ENCODE measurements around the gene RSKR.
"Not testable (repeated sequence)": the region's sequence is repeated elsewhere in the genome, so short reads cannot be mapped to it uniquely, and the experiment has no call there.

The RSKR gene, protein sequence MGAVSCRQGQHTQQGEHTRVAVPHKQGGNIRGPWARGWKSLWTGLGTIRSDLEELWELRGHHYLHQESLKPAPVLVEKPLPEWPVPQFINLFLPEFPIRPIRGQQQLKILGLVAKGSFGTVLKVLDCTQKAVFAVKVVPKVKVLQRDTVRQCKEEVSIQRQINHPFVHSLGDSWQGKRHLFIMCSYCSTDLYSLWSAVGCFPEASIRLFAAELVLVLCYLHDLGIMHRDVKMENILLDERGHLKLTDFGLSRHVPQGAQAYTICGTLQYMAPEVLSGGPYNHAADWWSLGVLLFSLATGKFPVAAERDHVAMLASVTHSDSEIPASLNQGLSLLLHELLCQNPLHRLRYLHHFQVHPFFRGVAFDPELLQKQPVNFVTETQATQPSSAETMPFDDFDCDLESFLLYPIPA

DNA sequence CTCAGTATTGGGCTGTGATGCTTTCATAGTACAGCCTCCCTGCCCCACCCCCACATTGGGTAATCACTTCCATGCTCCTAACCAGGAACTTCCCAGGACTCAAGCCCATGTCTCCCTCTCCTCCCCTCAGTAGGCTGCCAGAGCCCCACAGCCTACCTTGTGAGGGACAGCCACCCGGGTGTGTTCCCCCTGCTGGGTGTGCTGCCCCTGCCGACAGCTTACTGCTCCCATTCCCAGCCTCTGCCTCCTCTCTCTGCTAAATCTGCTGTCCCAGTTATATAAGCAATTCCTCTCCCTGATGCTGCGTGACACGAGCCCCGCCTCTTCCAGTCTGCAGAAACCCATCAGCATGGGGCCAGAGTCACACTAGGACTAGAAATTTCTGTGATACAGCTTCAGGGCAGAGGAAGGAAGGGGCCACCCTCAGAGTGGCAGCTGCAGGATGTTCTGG, at the start of gene RSKR:
Gene RSKR (minus strand): TSS at position 255 of the 451 bp plus-strand sequence. CDS start 24 bp downstream, at position 231.
- no peak for DNase-seq (ENCODE audit: low read depth)

GRCh38 chr17:28663723-28664122, 49.7 kb upstream of the RSKR start:
- no peak for DNase-seq (ENCODE audit: low read depth)

- no peak for DNase-seq (ENCODE audit: low read depth)
Observed at GRCh38 chr17:28662527-28662829, 48.5 kb upstream of the RSKR start.

GRCh38 chr17:28661635-28662526, 47.9 kb upstream of the RSKR start, which contains the start of the genes SDF2 and SUPT6H:
TSS of gene SDF2 (minus strand) at chr17:28661906. CDS start at chr17:28661876, 30 bp downstream.
TSS of gene SUPT6H (plus strand) at chr17:28662205. CDS start at chr17:28673402, 11,197 bp downstream.
- peak; percentile 87 for DNase-seq (ENCODE audit: low read depth)

GRCh38 chr17:28659497-28659881, 45.5 kb upstream of the RSKR start:
- DNase-seq (ENCODE audit: low read depth) = not testable (repeated sequence)

- not testable (repeated sequence) for DNase-seq (ENCODE audit: low read depth)
Observed at GRCh38 chr17:28658766-28659496, 44.9 kb upstream of the RSKR start.

GRCh38 chr17:28658342-28658741, 44.4 kb upstream of the RSKR start:
- DNase-seq (ENCODE audit: low read depth) = not testable (repeated sequence)

- DNase-seq (ENCODE audit: low read depth) = no peak
Observed at GRCh38 chr17:28657756-28658155, 43.8 kb upstream of the RSKR start.

GRCh38 chr17:28655160-28655559, 41.2 kb upstream of the RSKR start:
- no peak for DNase-seq (ENCODE audit: low read depth)

GRCh38 chr17:28648698-28649097, 34.7 kb upstream of the RSKR start:
- no peak for DNase-seq (ENCODE audit: low read depth)

GRCh38 chr17:28646039-28646754, 32.2 kb upstream of the RSKR start:
- DNase-seq (ENCODE audit: low read depth) = no peak

GRCh38 chr17:28645576-28645939, 31.6 kb upstream of the RSKR start:
- DNase-seq (ENCODE audit: low read depth) = no peak

GRCh38 chr17:28644787-28645575, 31.0 kb upstream of the RSKR start, which contains the start of gene BLTP2:
TSS of gene BLTP2 (minus strand) at chr17:28645158. CDS start at chr17:28645056, 102 bp downstream.
- peak; percentile 94 for DNase-seq (ENCODE audit: low read depth)

- no peak for DNase-seq (ENCODE audit: low read depth)
Observed at GRCh38 chr17:28643983-28644786, 30.2 kb upstream of the RSKR start.

DNA sequence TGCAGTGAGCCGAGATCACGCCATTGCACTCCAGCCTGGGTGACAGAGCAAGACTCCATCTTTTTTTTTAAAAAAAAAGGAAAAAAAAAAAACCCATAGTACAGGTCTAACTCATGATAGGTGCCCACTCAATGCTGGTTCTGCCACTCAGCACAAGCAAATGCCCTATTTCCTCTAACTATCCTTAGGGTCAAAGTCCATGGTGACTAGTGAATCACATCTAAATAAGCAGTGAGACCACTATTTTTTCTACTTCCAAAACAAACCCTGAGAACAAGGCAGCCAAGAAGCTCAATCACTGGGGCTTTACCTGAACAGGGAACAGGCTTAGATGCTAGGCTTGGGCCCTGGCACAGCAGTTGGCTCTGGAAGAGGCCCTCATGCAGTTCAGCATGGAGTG, 27.6 kb upstream of the RSKR start:
- DNase-seq (ENCODE audit: low read depth) = no peak

- DNase-seq (ENCODE audit: low read depth) = no peak
Observed at GRCh38 chr17:28635506-28635905, 21.5 kb upstream of the RSKR start.

DNA sequence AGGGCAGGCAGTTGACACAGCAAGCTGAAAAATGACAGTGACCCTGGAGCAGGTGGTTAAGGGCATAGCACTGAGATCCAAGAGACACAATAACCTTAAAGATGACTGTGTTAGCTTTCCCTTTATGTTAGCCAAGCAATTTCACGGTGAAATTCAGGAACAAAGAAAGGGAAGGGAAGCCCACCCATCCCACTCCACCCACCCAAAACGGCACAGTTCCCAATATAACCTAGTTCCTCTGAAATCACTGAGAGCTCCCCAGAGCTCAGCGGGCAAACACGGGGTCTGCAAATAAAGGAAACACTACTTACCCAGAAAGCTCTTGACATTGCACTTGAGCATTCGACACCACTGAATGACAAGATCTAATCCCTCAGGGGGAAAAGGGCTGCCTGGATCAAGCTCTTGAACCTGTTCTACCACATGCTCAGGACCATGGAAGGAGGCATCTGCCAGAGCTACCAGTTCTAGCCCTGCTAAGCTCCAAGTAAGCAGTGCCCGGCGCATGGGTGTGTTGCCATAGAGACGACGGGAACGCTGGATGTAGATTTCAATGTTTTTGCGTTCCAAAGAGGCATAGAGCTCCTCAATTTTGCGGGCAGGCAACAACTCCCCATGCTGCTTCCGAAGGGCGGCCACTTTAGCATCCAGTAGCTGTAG, 20.4 kb upstream of the RSKR start:
- no peak for DNase-seq (ENCODE audit: low read depth)

DNA sequence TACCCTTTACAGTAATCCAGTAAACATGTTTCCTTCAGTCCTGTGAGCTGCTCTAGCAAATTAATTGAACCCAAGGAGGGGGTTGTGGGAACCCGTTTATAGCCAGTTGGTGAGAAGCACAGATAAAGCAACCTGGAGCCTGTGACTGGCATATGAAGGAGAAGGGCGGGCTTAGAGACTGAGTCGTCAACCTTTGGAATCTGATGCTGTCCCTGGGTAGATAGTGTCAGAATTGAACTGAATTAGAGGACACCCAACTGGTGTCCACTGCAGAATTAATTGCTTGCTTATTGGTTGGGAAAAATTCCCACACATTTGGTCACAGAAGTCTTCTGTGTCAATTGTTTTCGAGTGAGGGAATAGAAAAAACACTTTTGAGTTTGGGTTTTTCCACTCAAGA, 12.8 kb upstream of the RSKR start:
- DNase-seq (ENCODE audit: low read depth) = no peak

GRCh38 chr17:28624148-28624547, 10.2 kb upstream of the RSKR start:
- DNase-seq (ENCODE audit: low read depth) = no peak

Data from T-helper 22 cell (primary cell).